GM19397 (cell line): Measurements from ENCODE around the gene AEBP1.

Experiments
- ATAC-seq: cut with Tn5 transposase; IDR thresholded peaks from one replicate; pipeline ENCODE4 v1.9.1; 2021; ENCODE audit warnings: mild to moderate bottlenecking, moderate library complexity; ENCODE audit not compliant: unreplicated experiment

Gene AEBP1

GRCh38 chr7:44102846-44103565 is 1.1 kb upstream of the AEBP1 start:
- no peak for ATAC-seq

DNA sequence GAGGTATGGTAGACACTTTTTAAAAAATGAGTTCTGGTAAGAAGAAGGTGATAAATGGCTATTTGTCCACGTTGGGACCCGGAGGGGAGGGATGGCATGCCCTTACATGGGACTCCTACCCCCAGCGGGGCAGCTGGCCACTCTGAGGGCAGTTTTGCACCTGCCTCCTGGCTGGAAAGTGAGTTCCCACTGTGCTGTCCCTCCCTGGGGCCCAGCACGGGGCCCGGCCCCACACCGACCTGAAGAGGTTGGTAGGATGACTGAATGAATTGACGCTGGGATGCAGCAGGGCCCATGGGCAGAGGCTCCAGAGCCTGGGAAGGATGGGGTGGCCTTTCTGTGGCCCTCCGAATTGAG is 601 bp upstream of the AEBP1 start:
- no peak for ATAC-seq

- no peak for ATAC-seq
Observed at GRCh38 chr7:44104860-44105771, 971 bp downstream of the AEBP1 start.

DNA sequence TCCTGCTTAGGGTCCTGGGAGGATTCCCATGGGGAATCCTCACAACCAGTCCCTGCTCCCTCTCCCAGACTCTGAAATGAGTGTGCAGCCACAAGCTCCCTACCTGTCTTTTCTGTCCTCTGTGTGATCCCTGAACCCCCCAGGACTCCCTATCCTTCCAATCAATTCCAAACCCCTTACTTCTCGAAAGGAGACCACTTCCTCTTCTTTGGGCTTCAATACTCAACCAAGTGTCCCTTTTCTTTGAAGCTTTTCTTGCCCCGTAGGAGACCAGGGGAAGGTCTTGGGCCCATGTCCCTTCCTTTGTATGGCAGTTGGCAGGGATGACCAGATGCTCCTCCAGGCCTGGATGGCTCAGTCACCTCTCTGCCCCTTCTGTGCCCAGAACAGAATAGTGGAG is 1.7 kb downstream of the AEBP1 start:
- no peak for ATAC-seq

- no peak for ATAC-seq
Observed at GRCh38 chr7:44106311-44107065, 2.3 kb downstream of the AEBP1 start.

DNA sequence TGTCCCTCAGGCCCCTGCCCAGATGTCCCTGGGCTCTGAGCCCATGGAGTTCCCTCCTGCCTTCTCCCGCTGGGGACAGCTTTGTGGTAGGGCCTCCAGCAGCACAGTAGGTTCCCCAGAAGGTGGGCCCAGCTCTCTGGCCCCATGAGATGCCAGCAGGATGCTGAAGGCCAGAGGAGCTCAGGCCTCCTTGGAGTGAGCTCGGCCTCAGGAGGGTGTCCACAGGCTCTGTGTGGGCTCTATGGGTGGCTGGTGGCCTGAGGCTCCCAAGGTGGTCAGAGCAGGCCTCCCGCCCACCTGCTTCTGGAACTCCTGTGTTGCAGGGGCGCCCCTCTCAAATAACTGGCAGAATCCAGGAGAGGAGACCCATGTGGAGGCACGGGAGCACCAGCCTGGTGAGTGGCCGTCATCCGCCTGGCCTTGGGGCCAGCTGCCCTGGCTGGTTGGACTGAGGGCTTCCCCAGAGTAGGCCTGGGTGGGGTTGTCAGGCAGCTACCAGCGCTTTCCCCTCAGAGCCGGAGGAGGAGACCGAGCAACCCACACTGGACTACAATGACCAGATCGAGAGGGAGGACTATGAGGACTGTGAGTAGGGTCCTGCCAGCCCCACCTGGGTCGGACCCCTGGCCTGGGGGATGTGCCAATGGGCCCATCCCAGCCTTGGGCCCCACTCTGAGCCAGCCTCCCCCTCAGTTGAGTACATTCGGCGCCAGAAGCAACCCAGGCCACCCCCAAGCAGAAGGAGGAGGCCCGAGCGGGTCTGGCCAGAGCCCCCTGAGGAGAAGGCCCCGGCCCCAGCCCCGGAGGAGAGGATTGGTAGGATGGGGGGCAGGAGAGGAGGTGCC is 3.2 kb downstream of the AEBP1 start:
- ATAC-seq = no peak

DNA sequence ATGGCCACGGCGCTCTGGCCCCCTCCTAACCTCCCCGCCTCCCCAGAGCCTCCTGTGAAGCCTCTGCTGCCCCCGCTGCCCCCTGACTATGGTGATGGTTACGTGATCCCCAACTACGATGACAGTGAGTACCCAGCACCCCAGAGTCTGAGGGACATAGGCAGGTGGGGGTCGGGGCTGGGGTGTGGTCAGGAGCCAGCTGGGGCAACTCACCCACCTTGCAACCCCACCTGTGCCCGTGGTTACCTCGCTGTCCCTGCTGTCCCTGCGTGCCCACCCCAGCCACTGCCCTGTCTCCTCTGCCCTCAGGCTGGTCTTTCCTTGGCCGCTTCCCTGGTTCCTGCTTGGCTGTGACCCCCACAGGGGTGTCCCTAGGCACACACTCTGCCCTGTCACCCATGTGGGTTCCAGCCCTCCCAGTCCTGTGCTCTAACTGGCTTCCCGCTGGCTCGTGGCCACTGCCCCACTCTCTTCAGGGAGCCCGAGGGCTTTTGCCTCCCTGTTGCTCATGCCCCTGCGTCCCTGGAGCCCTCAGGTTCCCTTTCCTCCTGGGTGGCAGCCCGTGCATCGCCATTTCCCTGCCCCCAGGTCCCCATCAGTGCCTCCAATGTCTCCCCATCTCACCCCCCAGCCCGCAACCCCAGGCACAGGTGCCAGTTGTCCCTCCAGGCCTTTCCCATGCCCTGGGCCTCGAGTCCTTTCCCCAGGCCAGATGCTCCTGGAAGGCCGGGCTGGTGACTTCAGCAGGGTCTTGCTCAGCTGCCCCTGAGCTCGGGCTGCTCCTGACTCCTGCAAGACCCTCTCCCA is 4.0 kb downstream of the AEBP1 start:
- ATAC-seq = no peak

DNA sequence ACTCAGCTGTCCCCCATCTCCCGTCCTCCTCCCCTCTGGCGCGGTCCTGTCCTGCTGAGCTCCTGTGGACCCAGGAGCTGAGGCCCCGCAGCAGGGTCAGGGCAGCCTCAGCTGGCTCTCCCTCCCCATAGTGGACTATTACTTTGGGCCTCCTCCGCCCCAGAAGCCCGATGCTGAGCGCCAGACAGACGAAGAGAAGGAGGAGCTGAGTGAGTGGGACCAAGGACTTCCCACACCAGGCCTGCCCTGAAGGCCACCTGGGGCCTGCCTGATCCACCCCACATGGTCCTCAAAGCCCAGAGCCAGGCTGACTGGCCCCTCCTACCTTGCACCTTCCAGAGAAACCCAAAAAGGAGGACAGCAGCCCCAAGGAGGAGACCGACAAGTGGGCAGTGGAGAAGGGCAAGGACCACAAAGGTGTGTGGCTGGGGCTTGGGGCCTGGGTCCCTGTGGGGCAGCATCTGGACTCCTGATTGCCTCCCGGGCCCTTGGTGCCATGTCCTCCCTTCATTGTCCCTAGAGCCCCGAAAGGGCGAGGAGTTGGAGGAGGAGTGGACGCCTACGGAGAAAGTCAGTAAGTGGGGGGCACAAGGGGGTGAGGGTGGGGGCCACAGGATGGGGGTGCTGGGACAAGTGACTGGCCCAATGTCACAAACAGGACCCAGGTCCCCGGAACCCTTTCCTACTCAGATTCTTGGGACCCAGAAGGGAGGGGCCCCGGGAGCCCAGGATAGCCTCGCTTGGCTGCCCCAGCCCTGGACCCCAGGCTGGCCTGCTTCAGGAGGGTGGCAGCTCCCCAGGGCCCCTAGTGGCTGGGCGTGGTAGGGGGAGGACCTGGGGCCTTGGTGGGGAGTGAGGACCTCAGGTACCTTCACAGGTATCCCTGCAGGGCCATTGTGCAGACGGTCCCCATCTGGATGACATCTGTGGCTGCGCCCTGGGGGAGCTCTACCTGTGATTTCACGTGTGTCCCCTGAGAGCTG is 4.9 kb downstream of the AEBP1 start:
- ATAC-seq = no peak

DNA sequence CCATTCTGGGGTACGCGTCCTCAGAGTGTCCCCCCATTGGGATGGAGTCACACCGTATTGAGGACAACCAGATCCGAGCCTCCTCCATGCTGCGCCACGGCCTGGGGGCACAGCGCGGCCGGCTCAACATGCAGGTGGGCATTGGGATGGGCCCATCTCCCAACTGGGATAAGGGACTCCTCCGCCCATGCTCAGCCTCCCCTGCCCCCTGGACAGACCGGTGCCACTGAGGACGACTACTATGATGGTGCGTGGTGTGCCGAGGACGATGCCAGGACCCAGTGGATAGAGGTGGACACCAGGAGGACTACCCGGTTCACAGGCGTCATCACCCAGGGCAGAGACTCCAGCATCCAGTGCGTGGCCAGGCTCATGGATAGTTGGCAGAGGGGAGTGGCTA is 5.8 kb downstream of the AEBP1 start:
- no peak for ATAC-seq

DNA sequence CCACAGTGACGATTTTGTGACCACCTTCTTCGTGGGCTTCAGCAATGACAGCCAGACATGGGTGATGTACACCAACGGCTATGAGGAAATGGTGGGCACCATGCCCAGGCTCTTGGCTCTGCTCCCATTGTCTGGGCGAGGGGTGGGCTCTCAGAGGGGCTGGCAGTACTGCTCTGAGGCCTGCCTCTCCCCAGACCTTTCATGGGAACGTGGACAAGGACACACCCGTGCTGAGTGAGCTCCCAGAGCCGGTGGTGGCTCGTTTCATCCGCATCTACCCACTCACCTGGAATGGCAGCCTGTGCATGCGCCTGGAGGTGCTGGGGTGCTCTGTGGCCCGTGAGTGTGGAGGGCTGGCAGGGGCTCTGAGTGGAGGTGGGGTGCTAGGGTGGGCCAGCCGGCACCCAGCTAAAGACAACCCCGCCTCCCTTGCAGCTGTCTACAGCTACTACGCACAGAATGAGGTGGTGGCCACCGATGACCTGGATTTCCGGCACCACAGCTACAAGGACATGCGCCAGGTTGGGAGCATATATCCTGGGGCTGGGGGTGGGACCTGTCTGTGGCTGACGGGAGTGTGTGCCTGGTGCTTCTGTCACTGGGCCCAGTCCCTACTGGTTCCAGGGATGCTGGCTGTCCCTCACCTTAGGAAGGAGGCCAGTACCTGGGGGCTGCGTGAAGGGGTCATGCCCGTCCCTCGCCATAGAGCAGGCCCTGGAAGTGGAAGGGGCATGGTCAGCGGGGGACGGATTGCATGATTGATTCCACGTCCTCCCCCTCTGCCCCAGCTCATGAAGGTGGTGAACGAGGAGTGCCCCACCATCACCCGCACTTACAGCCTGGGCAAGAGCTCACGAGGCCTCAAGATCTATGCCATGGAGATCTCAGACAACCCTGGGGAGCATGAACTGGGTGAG is 6.8 kb downstream of the AEBP1 start:
- no peak for ATAC-seq

DNA sequence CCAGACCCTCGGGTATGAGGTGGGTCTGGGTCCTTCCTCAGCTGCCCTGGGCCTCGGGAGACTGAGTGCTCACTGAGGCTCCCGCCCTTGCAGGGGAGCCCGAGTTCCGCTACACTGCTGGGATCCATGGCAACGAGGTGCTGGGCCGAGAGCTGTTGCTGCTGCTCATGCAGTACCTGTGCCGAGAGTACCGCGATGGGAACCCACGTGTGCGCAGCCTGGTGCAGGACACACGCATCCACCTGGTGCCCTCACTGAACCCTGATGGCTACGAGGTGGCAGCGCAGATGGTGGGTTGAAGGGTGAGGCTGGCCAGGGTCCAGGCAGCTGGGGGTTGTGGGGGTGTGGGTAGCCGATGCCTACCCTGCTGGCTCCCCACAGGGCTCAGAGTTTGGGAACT is 7.6 kb downstream of the AEBP1 start:
- no peak for ATAC-seq

DNA sequence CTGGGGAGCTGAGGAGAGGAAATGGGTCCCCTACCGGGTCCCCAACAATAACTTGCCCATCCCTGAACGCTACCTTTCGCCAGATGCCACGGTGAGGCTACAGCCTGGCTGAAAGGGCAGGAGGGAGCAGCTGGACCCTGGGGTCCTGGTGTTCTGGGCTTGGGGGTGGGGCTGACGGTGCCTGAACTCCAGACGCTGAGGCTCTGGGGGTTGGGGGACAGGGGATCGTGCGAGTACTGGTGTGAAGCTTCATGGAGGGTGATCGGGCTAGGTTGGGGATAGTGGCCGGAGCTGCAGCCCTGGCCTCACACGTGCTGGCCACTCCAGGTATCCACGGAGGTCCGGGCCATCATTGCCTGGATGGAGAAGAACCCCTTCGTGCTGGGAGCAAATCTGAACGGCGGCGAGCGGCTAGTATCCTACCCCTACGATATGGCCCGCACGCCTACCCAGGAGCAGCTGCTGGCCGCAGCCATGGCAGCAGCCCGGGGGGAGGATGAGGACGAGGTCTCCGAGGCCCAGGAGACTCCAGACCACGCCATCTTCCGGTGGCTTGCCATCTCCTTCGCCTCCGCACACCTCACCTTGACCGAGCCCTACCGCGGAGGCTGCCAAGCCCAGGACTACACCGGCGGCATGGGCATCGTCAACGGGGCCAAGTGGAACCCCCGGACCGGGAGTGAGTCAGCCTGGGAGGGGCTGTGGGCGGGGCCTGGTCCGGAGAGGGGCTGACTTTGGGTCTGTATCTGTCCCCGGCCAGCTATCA is 8.3 kb downstream of the AEBP1 start:
- ATAC-seq = no peak

DNA sequence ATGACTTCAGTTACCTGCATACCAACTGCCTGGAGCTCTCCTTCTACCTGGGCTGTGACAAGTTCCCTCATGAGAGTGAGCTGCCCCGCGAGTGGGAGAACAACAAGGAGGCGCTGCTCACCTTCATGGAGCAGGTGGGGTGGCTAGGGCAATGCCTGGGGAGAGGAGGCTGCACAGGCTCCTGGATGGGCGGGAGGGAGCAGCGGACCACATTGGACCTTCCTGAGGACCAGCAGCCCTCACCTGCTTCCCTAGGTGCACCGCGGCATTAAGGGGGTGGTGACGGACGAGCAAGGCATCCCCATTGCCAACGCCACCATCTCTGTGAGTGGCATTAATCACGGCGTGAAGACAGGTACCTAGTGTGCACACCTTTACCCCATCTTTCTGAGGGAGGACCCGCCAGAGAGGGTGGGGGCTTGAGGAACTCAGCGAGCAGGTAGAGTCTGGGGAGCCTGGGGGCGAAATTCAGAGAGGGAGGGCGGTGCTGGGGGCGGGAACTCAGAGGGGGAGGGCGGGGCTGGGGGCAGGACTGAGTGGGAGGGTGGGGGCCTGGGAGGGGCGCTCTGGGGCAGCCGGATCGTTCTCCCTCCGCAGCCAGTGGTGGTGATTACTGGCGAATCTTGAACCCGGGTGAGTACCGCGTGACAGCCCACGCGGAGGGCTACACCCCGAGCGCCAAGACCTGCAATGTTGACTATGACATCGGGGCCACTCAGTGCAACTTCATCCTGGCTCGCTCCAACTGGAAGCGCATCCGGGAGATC is 9.0 kb downstream of the AEBP1 start:
- ATAC-seq = no peak

DNA sequence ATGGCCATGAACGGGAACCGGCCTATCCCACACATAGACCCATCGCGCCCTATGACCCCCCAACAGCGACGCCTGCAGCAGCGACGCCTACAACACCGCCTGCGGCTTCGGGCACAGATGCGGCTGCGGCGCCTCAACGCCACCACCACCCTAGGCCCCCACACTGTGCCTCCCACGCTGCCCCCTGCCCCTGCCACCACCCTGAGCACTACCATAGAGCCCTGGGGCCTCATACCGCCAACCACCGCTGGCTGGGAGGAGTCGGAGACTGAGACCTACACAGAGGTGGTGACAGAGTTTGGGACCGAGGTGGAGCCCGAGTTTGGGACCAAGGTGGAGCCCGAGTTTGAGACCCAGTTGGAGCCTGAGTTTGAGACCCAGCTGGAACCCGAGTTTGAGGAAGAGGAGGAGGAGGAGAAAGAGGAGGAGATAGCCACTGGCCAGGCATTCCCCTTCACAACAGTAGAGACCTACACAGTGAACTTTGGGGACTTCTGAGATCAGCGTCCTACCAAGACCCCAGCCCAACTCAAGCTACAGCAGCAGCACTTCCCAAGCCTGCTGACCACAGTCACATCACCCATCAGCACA is 9.7 kb downstream of the AEBP1 start:
- no peak for ATAC-seq

- no peak for ATAC-seq
Observed at GRCh38 chr7:44114586-44115310, 10.6 kb downstream of the AEBP1 start.
